Measurements from ENCODE around the gene PSMB9.
"Not testable (repeated sequence)": the region's sequence is repeated elsewhere in the genome, so short reads cannot be mapped to it uniquely, and the experiment has no call there.

The PSMB9 gene

DNA sequence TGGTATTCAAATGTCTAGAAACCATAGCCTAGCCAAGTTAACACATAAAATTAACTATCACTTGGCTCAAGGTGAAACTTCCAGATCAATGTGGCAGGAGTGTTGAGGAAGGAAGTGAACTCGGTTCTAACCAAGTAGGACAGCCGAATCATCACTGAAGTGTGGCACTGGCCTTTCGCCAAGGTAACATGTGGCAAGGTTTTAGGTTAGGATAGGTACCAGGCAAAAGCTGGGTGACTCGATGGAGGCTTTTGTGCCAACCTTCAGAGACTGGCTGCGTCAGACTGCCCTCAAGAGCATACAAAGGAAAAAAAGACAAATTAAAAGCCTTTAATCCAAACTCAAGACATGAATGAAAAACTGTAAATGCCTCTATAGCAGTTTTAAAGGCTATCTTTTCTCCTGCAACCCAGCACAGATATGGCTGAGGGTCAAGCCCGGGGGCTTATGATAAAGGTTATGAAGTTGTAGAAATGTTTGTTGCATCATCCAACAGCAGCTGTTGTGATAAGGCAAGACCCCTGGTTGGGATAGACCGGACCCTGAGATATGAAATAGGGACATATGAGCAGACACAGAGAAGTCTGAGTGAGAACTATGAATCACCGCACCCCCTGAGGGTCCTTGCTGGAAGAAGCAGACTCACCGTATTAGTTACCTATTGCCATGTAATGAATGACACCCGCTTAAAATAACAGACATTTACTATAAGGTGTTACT is 11.9 kb downstream of the PSMB9 start:
- no peak for DNase-seq

DNA sequence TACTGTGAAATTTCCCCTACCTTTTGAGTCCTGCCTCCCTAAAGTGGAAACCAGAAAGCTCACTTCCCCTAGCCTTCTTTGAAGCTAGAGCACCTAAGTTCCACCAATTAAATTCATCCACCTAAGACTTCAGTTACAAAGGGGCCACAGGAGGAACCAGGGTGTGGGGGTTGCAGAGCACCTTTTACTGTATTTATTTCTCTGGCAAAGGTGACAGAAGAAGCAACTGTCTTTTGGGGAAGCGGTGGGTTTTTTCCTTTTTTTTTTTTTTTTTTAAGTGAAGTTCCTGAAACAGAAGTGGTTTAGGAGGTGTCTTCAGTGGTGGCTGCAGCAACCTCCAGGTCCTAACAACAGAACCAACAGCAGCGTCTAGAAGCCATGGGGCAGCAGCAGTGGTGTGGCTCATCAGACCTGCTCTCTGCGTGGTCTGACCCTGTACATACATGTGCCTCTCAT is 13.1 kb downstream of the PSMB9 start:
- DNase-seq = no peak

GRCh38 chr6:32867554-32868256 is 13.7 kb downstream of the PSMB9 start:
- DNase-seq = peak in 1 of 5 experiments; percentile 50

GRCh38 chr6:32868257-32868788 is 14.3 kb downstream of the PSMB9 start:
- peak; percentile 60 to 83 (median 78) for DNase-seq

GRCh38 chr6:32873947-32874346 is 20.0 kb downstream of the PSMB9 start:
- not testable (repeated sequence) for DNase-seq

- DNase-seq = no peak
Observed at GRCh38 chr6:32876603-32877002, 22.6 kb downstream of the PSMB9 start.

GRCh38 chr6:32879691-32880090 is 25.7 kb downstream of the PSMB9 start:
- DNase-seq = no peak

DNA sequence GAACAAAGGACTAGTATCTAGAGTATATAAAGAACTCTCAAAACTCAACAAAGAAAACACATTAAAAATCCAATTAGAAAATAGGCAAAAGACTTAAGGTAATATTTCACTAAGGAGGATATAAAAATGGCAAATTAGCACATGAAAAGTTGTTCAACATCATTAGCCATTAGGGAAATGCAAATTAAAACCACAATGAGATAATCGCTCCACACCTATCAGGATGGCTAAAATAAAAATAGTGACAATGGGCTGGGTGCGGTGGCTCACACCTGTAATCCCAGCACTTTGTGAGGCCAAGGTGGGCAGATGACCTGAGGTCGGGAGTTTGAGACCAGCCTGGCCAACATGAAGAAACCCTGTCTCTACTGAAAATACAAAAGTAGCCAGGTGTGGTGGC is 27.0 kb downstream of the PSMB9 start:
- DNase-seq = not testable (repeated sequence)

GRCh38 chr6:32882879-32883250 is 28.9 kb downstream of the PSMB9 start:
- DNase-seq = no peak

GRCh38 chr6:32883789-32884188 is 29.8 kb downstream of the PSMB9 start:
- no peak for DNase-seq

- peak in 2 of 5 experiments; percentile 49 to 77 for DNase-seq
Observed at GRCh38 chr6:32885698-32886286, 31.8 kb downstream of the PSMB9 start.

GRCh38 chr6:32886681-32887383 is 32.8 kb downstream of the PSMB9 start:
- no peak for DNase-seq

- no peak for DNase-seq
Observed at GRCh38 chr6:32887616-32888015, 33.6 kb downstream of the PSMB9 start.

GRCh38 chr6:32888576-32888975 is 34.6 kb downstream of the PSMB9 start:
- no peak for DNase-seq

DNA sequence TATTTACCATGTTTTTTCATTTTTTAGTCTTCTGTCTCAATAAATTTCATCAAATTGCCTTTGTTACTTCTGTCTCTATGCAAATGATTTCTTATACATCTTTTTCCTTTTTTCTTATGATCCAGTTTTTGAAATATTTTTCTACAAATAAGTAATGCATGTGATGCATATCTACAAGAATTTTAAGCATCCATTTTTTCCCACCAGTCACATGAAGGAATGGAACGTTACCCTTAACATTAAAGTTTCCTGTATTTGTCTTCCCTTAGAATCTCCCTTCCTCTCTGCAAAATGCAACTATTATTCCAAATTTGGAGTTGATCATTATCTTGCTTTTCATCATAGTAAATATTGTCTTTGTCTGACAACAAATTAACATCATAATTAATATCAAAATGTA is 35.5 kb downstream of the PSMB9 start:
- no peak for DNase-seq

GRCh38 chr6:32890831-32891230 is 36.8 kb downstream of the PSMB9 start:
- DNase-seq = no peak

- peak; percentile 88 to 94 (median 91) for DNase-seq
Observed at GRCh38 chr6:32894085-32895005, 40.4 kb downstream of the PSMB9 start.

- no peak for DNase-seq
Observed at GRCh38 chr6:32895006-32895345, 41.0 kb downstream of the PSMB9 start.

GRCh38 chr6:32903952-32904351 is 50.0 kb downstream of the PSMB9 start:
- DNase-seq = no peak

DNA sequence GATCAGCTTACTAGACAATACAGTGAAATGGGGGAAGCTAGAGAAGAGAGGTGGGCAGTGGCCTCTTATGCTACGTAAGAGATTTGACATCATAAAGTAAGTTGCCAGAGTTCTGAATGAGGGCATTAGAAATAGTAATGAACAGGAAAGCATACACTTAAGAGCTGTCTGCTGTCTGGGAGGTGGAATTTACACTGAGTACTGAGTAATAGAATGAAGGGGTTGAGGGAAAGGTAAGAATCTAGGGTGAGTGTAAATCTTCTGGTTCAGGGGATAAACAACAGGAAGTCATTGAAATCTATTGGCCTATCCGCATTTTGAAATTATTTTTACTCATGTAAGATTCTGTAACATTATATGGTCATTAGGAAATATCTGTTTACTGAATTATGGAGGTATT is 51.1 kb downstream of the PSMB9 start:
- no peak for DNase-seq

DNA sequence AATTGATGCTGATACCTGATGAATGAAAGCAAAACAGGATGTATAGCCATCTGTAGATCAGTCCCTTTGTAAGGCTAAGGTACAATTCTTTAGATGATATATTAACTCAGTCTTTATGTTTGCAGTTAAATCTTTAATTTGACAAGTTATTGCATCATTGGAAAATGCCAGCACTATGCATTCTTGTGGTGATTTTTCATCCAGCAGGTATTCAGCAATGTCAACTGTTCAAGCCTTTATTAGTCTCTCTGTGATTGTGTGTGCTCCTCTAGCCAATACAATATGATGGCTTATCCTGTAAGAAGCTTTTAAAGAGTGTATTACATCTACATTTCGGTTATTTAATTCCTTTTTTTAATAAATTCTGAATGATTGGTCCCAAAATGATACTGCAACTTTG is 52.5 kb downstream of the PSMB9 start:
- DNase-seq = no peak

DNA sequence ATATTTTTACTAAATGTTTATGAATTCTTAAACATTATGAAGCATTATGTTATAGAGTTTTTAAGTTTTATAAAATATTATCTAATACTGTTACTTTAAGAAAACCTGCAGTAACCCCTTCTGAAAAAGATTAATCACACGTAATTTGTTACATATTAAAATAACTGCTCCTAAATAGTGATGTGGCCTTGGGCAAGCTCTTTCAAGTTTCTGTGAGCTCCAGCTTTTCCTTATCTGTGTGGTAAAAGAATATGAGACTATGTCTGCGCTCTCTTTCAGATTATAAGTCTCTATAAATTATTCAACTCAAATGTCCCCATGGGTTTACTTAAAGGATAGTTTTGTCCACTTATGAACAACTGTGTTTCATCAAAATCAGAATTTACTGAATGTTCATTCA is 54.9 kb downstream of the PSMB9 start:
- DNase-seq = no peak

Data from T-helper 2 cell (primary cell).